ENCODE measurements around the gene LRCOL1. TPM values are rescaled to one million over a fixed set of nuclear protein-coding genes. Genes with fewer than 3 reads are reported as not detected.

LRCOL1 gene
- total RNA-seq, 1 experiment from 2014 or later = not detected

DNA sequence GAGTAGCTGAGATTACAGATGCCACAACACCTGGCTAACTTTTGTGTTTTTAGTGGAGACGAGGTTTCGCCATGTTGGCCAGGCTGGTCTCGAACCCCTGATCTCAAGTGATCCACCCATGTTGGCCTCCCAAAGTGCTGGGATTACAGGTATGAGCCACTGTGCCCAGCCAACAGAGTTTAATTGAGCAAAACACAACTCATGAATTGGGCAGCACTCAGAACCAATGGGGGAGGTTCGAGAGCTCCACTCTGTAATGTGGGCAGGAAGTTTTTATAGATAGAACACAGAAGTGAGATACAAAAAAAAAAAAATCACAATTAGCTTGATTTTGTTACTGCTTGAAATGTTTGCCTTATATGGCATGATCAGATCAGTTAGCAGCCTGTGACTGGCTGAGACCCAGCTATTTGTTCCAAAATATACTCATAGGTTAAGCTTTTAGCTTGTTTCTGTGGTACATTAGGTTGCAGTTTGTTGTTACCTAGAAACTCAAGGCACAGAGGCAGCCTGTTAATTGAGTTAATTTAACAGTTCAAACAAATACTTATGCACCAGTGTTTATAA, 6.8 kb upstream of the LRCOL1 start:
- Histone ChIP-seq H3K27me3 (ENCODE audit: insufficient read depth, low read length) (no peaks in the 10 kb centered on the region), H3K9ac (ENCODE audit: low read length) (no peak overlapping the region), H3K9me3 (ENCODE audit: control insufficient read depth in 1 of 2, insufficient read depth in 1 of 2, low read depth in 1 of 2, low read length in 2 of 2) (no peaks in the 10 kb centered on the region), H3K36me3 (ENCODE audit: control insufficient read depth in 1 of 2, insufficient read depth in 2 of 2, low read length in 2 of 2) (no peaks in the 10 kb centered on the region), H3K4me3 (replicated peaks in 1 of 2; ENCODE audit: low read depth in 1 of 2, low read length in 2 of 2) (no peak overlapping the region), H3K9me2 (ENCODE audit: insufficient read depth) (no peaks in the 10 kb centered on the region), H3K4me2 (ENCODE audit: low read length) (no peak overlapping the region), H3K79me2 (ENCODE audit: insufficient read depth, low read length) (no peaks in the 10 kb centered on the region), H3K4me1 (ENCODE audit: control insufficient read depth in 1 of 2, insufficient read depth in 2 of 2, low read length in 2 of 2) (peaks cover 0 to 8% of the 10 kb centered on the region in 2 experiments; a peak in 2 of 4 replicates), H3K27ac (ENCODE audit: low read depth, low read length) (no peak overlapping the region), H4K20me1 (ENCODE audit: insufficient read depth) (no peaks in the 10 kb centered on the region), H2AFZ (ENCODE audit: low read depth, low read length, poor library complexity, severe bottlenecking) (no peak overlapping the region)
- ChIA-PET RAD21 (ENCODE audit: low non-redundant PET in 1 of 2, low total read pairs in 2 of 2, uncharacterized antibody in 2 of 2, unreplicated experiment in 2 of 2) (interaction anchor here in 1 of 2 experiments (0.8 kb wide), 1 partner anchor 463 kb away, joined by 5 read pairs; no protein-coding TSS in a partner anchor), CTCF (interaction anchor here (0.7 to 1.8 kb wide), 3 partner anchors 8 to 202 kb away, joined by 3 to 7 read pairs (median 4); no protein-coding TSS in a partner anchor), POLR2A (no interaction called here)
- intact Hi-C loops (cut with micrococcal nuclease) = loop anchor here (5.0 kb wide), 1 partner anchor 465 kb away; no protein-coding TSS in a partner anchor
- no peak for TF ChIP-seq JUND (IDR thresholded peaks at IDR 0.05)
- DNase-seq (ENCODE audit: low read depth, low spot score) (no peak), ATAC-seq (no peak)
- no TSS peak for BruUV-seq (replicated peaks)

GRCh38 chr12:132615579-132616038, 5.2 kb upstream of the LRCOL1 start:
- Histone ChIP-seq H4K20me1 (ENCODE audit: insufficient read depth) (no peaks in the 10 kb centered on the region), H3K27me3 (ENCODE audit: insufficient read depth, low read length) (no peaks in the 10 kb centered on the region), H3K9me2 (ENCODE audit: insufficient read depth) (no peaks in the 10 kb centered on the region), H3K79me2 (ENCODE audit: insufficient read depth, low read length) (no peaks in the 10 kb centered on the region), H3K4me1 (ENCODE audit: control insufficient read depth in 1 of 2, insufficient read depth in 2 of 2, low read length in 2 of 2) (peaks cover 0 to 8% of the 10 kb centered on the region in 2 experiments; a peak in 2 of 4 replicates), H3K36me3 (ENCODE audit: control insufficient read depth in 1 of 2, insufficient read depth in 2 of 2, low read length in 2 of 2) (no peaks in the 10 kb centered on the region), H2AFZ (ENCODE audit: low read depth, low read length, poor library complexity, severe bottlenecking) (peak overlapping the region; percentile 87), H3K4me3 (replicated peaks in 1 of 2; ENCODE audit: low read depth in 1 of 2, low read length in 2 of 2) (no peak overlapping the region), H3K9ac (ENCODE audit: low read length) (no peak overlapping the region), H3K4me2 (ENCODE audit: low read length) (no peak overlapping the region), H3K9me3 (ENCODE audit: control insufficient read depth in 1 of 2, insufficient read depth in 1 of 2, low read depth in 1 of 2, low read length in 2 of 2) (no peaks in the 10 kb centered on the region), H3K27ac (ENCODE audit: low read depth, low read length) (no peak overlapping the region)
- ChIA-PET RAD21 (ENCODE audit: low non-redundant PET in 1 of 2, low total read pairs in 2 of 2, uncharacterized antibody in 2 of 2, unreplicated experiment in 2 of 2) (interaction anchor here (0.9 to 1.8 kb wide), 4 partner anchors 55 to 202 kb away, joined by 3 to 7 read pairs (median 4); no protein-coding TSS in a partner anchor), CTCF (interaction anchor here (0.6 to 2.8 kb wide), 11 partner anchors 16 to 462 kb away, joined by 3 to 46 read pairs (median 6); no protein-coding TSS in a partner anchor), POLR2A (no interaction called here)
- ATAC-seq (no peak), DNase-seq (ENCODE audit: low read depth, low spot score) (no peak)
- no TSS peak for BruUV-seq (replicated peaks)
- intact Hi-C loops (cut with micrococcal nuclease) = loop anchor here (1.0 to 5.0 kb wide), 5 partner anchors 15 to 463 kb away; no protein-coding TSS in a partner anchor
- no peak for TF ChIP-seq SP1 (IDR thresholded peaks at IDR 0.05; ENCODE audit: low read depth)
- TF ChIP-seq, protein P1, sequence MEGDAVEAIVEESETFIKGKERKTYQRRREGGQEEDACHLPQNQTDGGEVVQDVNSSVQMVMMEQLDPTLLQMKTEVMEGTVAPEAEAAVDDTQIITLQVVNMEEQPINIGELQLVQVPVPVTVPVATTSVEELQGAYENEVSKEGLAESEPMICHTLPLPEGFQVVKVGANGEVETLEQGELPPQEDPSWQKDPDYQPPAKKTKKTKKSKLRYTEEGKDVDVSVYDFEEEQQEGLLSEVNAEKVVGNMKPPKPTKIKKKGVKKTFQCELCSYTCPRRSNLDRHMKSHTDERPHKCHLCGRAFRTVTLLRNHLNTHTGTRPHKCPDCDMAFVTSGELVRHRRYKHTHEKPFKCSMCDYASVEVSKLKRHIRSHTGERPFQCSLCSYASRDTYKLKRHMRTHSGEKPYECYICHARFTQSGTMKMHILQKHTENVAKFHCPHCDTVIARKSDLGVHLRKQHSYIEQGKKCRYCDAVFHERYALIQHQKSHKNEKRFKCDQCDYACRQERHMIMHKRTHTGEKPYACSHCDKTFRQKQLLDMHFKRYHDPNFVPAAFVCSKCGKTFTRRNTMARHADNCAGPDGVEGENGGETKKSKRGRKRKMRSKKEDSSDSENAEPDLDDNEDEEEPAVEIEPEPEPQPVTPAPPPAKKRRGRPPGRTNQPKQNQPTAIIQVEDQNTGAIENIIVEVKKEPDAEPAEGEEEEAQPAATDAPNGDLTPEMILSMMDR (IDR thresholded peaks at IDR 0.05 in 2 of 3, conservative IDR thresholded peaks at IDR 0.05 in 1 of 3; ENCODE audit: borderline replicate concordance in 1 of 3, insufficient read depth in 1 of 3, low read depth in 2 of 3, low read length in 2 of 3) = peak in 1 of 3 experiments; percentile 2; a peak in 1 of 6 replicates
- TF ChIP-seq POLR2A (IDR thresholded peaks at IDR 0.05; ENCODE audit: borderline replicate concordance, extremely low read depth, insufficient read depth, insufficient read length) = no peak
